ENCODE measurements around the gene CYSRT1. TPM values are rescaled to one million over a fixed set of nuclear protein-coding genes. Genes with fewer than 3 reads are reported as not detected.

CYSRT1 gene
- total RNA-seq, 1 donor from 2014 or later: not detected

GRCh38 chr9:137225699-137226331 is 841 bp downstream of the CYSRT1 start:
- H3K9ac ChIP-seq: no peak overlapping the region
- H3K9me3 ChIP-seq (ENCODE audit: low read depth): no peaks in the 10 kb centered on the region
- no peaks in the 10 kb centered on the region for H4K20me1 ChIP-seq (ENCODE audit: low read depth)
- H3K36me3 Mint-ChIP-seq: no peaks in the 10 kb centered on the region
- no peak overlapping the region for H2AFZ ChIP-seq (replicated peaks)
- TF ChIP-seq EZH2 (IDR thresholded peaks at IDR 0.05): no peak
- no peak for TF ChIP-seq EZH2phosphoT487 (IDR thresholded peaks at IDR 0.05)
- no peak for TF ChIP-seq CTCF (IDR thresholded peaks at IDR 0.05)
- H3K4me3 ChIP-seq: no peak overlapping the region
- no peak overlapping the region for H3K27ac ChIP-seq
- H3K4me3 Mint-ChIP-seq: peak overlapping the region; percentile 55
- peaks cover 13% of the 10 kb centered on the region for H3K4me1 ChIP-seq
- H3K79me2 ChIP-seq (ENCODE audit: low read depth): no peaks in the 10 kb centered on the region
- H3F3A ChIP-seq (ENCODE audit: low read depth): peaks cover 12% of the 10 kb centered on the region
- no peak for DNase-seq (ENCODE audit: low spot score)
- no peak overlapping the region for H3K27ac Mint-ChIP-seq
- H3K36me3 ChIP-seq: no peaks in the 10 kb centered on the region
- H3K27me3 Mint-ChIP-seq (ENCODE audit: insufficient read depth, low read depth): peaks cover 6% of the 10 kb centered on the region
- H3K4me2 ChIP-seq: no peak overlapping the region
- H3K27me3 ChIP-seq: peaks cover 22% of the 10 kb centered on the region
- peaks cover 3% of the 10 kb centered on the region for H3K4me1 Mint-ChIP-seq
- no peaks in the 10 kb centered on the region for H3K9me3 Mint-ChIP-seq

- Histone ChIP-seq H2AFZ (replicated peaks) (no peak overlapping the region), H3K27ac (no peak overlapping the region), H3K4me1 (peaks cover 11% of the 10 kb centered on the region), H3K27me3 (peaks cover 15% of the 10 kb centered on the region), H4K20me1 (ENCODE audit: low read depth) (no peaks in the 10 kb centered on the region), H3K9ac (no peak overlapping the region), H3K36me3 (no peaks in the 10 kb centered on the region), H3F3A (ENCODE audit: low read depth) (peaks cover 12% of the 10 kb centered on the region), H3K4me2 (no peak overlapping the region), H3K79me2 (ENCODE audit: low read depth) (no peaks in the 10 kb centered on the region), H3K4me3 (no peak overlapping the region), H3K9me3 (ENCODE audit: low read depth) (no peaks in the 10 kb centered on the region)
- H3K36me3 Mint-ChIP-seq: no peaks in the 10 kb centered on the region
- peaks cover 6% of the 10 kb centered on the region for H3K27me3 Mint-ChIP-seq (ENCODE audit: insufficient read depth, low read depth)
- H3K4me3 Mint-ChIP-seq: peak overlapping the region; percentile 55
- H3K4me1 Mint-ChIP-seq: peaks cover 3% of the 10 kb centered on the region
- DNase-seq (ENCODE audit: low spot score): no peak
- H3K27ac Mint-ChIP-seq: no peak overlapping the region
- no peaks in the 10 kb centered on the region for H3K9me3 Mint-ChIP-seq
- TF ChIP-seq EZH2 (IDR thresholded peaks at IDR 0.05) (no peak), CTCF (IDR thresholded peaks at IDR 0.05) (no peak), EZH2phosphoT487 (IDR thresholded peaks at IDR 0.05) (no peak)
Measured at GRCh38 chr9:137226338-137227053, 1.5 kb downstream of the CYSRT1 start.

- Histone ChIP-seq H3K4me2 (no peak within 1 kb of the TSS), H3K9ac (no peak within 1 kb of the TSS), H3K4me3 (no peak within 1 kb of the TSS), H3K4me1 (peaks cover 9% of the 10 kb centered on the region), H3K27ac (no peak within 1 kb of the TSS), H2AFZ (replicated peaks) (no peak within 1 kb of the TSS), H3K36me3 (no peaks in the 10 kb centered on the region), H3K9me3 (ENCODE audit: low read depth) (no peaks in the 10 kb centered on the region), H3K79me2 (ENCODE audit: low read depth) (no peaks in the 10 kb centered on the region), H4K20me1 (ENCODE audit: low read depth) (no peaks in the 10 kb centered on the region), H3K27me3 (peaks cover 10% of the 10 kb centered on the region), H3F3A (ENCODE audit: low read depth) (peaks cover 12% of the 10 kb centered on the region)
- no peaks in the 10 kb centered on the region for H3K9me3 Mint-ChIP-seq
- H3K36me3 Mint-ChIP-seq: no peaks in the 10 kb centered on the region
- H3K4me3 Mint-ChIP-seq: peak within 1 kb of the TSS; percentile 55
- H3K27me3 Mint-ChIP-seq (ENCODE audit: insufficient read depth, low read depth): peaks cover 6% of the 10 kb centered on the region
- H3K27ac Mint-ChIP-seq: no peak within 1 kb of the TSS
- peaks cover 3% of the 10 kb centered on the region for H3K4me1 Mint-ChIP-seq
- peak; percentile 93 for DNase-seq (ENCODE audit: low spot score)
- TF ChIP-seq CTCF (IDR thresholded peaks at IDR 0.05) (peak; percentile 91), EZH2phosphoT487 (IDR thresholded peaks at IDR 0.05) (no peak), EZH2 (IDR thresholded peaks at IDR 0.05) (no peak)
Measured at GRCh38 chr9:137227054-137227852, 2.3 kb downstream of the CYSRT1 start, which contains the start of gene RNF224. TSS of gene RNF224 (plus strand) at chr9:137227502. CDS start at chr9:137228336, 834 bp downstream.

All from neural progenitor cell (in vitro differentiated cells).